H1 (cell line): ENCODE data around the gene ATE1. TPM values are rescaled to one million over a fixed set of nuclear protein-coding genes. Genes with fewer than 3 reads are reported as not detected.

ENCODE experiments used
- CTCF ChIA-PET: fragments of 300-600 bp; sonication (Branson Sonifier 250); formaldehyde crosslinking; loops from one replicate; lab custom pipeline; 2021; ENCODE audit not compliant: partially characterized antibody; lab: Charles Lee
- POLR2A ChIA-PET: fragments of 300-600 bp; sonication (Branson Sonifier 250); formaldehyde crosslinking; loops from one replicate; lab custom pipeline; 2021; ENCODE audit warnings: inconsistent platforms; ENCODE audit not compliant: partially characterized antibody; lab: Charles Lee
- DNase-seq, 2 experiments: peaks; one replicate each; pipeline versions ENCODE4 v3.0.0 to v3.0.0-alpha.2; 2010 to 2022; ENCODE audit warnings: low spot score in 2 of 2, low read depth in 1 of 2, mixed read lengths in 1 of 2
- FAIRE-seq: peaks from 2 replicates; lab custom pipeline; 2011; peaks lifted over from hg19 to GRCh38; lab: Jason Lieb, UNC
- H2AFZ ChIP-seq: 2 replicates; pipeline ENCODE4 v1.8.1; 2012; ENCODE audit warnings: low read length, inconsistent platforms
- H2AK5ac ChIP-seq: 2 replicates; pipeline ENCODE4 v1.6.1; 2013; ENCODE audit warnings: low read depth, low read length
- H2BK120ac ChIP-seq: replicated peaks from 2 replicates; pipeline ENCODE3; 2013; ENCODE audit warnings: low read depth, low read length, inconsistent platforms
- H2BK12ac ChIP-seq: 2 replicates; pipeline ENCODE4 v1.6.1; 2013; ENCODE audit warnings: low read depth, low read length
- H2BK15ac ChIP-seq: 2 replicates; pipeline ENCODE4 v1.6.1; 2013; ENCODE audit warnings: low read length
- H2BK20ac ChIP-seq: 2 replicates; pipeline ENCODE4 v1.6.1; 2013; ENCODE audit warnings: low read length
- H2BK5ac ChIP-seq: 2 replicates; pipeline ENCODE4 v1.6.1; 2013; ENCODE audit warnings: low read depth, low read length
- H3K14ac ChIP-seq: 2 replicates; pipeline ENCODE4 v1.6.1; 2013; ENCODE audit warnings: inconsistent platforms; ENCODE audit not compliant: insufficient read length
- H3K18ac ChIP-seq: 2 replicates; pipeline ENCODE4 v1.6.1; 2013; ENCODE audit warnings: low read length; ENCODE audit errors: extremely low read depth
- H3K23ac ChIP-seq: 2 replicates; pipeline ENCODE4 v1.6.1; 2013; ENCODE audit warnings: inconsistent platforms; ENCODE audit not compliant: insufficient read length
- H3K23me2 ChIP-seq: 2 replicates; pipeline ENCODE4 v1.6.1; 2013; ENCODE audit warnings: low read depth, low read length
- H3K27ac ChIP-seq: 2 replicates; pipeline ENCODE4 v1.6.1; 2011; ENCODE audit warnings: low read depth, low read length, inconsistent platforms
- H3K27me3 ChIP-seq, 4 experiments: replicated peaks in 1 of 4; 1 replicate in 1 of 4; 2 replicates in 3 of 4; pipeline versions ENCODE4 v1.6.1 to v1.8.1; 2011 to 2013; ENCODE audit warnings: low read length in 3 of 4, mild to moderate bottlenecking in 3 of 4, inconsistent platforms in 2 of 4, mixed read lengths in 2 of 4, moderate library complexity in 1 of 4; ENCODE audit not compliant: control insufficient read depth in 3 of 4, insufficient read depth in 3 of 4; ENCODE audit errors: extremely low read depth in 1 of 4
- H3K36me3 ChIP-seq, 4 experiments: 2 replicates each; pipeline versions ENCODE4 v1.6.1 to v1.8.1; 2011 to 2013; ENCODE audit warnings: mild to moderate bottlenecking in 4 of 4, low read length in 3 of 4, moderate library complexity in 2 of 4, control low read depth in 1 of 4, inconsistent platforms in 1 of 4; ENCODE audit not compliant: insufficient read depth in 4 of 4, control insufficient read depth in 2 of 4
- H3K4ac ChIP-seq: replicated peaks from 2 replicates; pipeline ENCODE3; 2013; ENCODE audit warnings: low read length, low read depth, mixed read lengths, inconsistent platforms; ENCODE audit not compliant: insufficient read length
- H3K4me1 ChIP-seq, 4 experiments: replicated peaks in 1 of 4; 1 replicate in 1 of 4; 2 replicates in 3 of 4; pipeline versions ENCODE4 v1.6.1 to v1.8.1; 2011 to 2013; ENCODE audit warnings: low read length in 3 of 4, inconsistent platforms in 2 of 4, mixed read lengths in 1 of 4; ENCODE audit not compliant: insufficient read depth in 4 of 4, control insufficient read depth in 3 of 4
- H3K4me2 ChIP-seq, 2 experiments: 2 replicates each; pipeline versions ENCODE4 v1.6.1 to v1.8.1; 2011 to 2013; ENCODE audit warnings: low read depth in 2 of 2, low read length in 2 of 2, control low read depth in 1 of 2, inconsistent platforms in 1 of 2, mild to moderate bottlenecking in 1 of 2; ENCODE audit not compliant: insufficient read depth in 1 of 2
- H3K4me3 ChIP-seq, 4 experiments: fragments of 200-600, 300-600 bp in 1 of 4; sonication (generic), shearing (Covaris generic), sonication (Bioruptor Twin) in 1 of 4; 2 replicates each; pipeline versions ENCODE4 v1.5.1 to v1.8.1; 2011 to 2016; ENCODE audit warnings: low read length in 4 of 4, low read depth in 3 of 4, control low read depth in 2 of 4, inconsistent platforms in 2 of 4, mild to moderate bottlenecking in 2 of 4, mixed read lengths in 1 of 4, moderate library complexity in 1 of 4; ENCODE audit not compliant: insufficient read depth in 2 of 4; ENCODE audit errors: extremely low read depth in 1 of 4
- H3K56ac ChIP-seq: replicated peaks from 2 replicates; pipeline ENCODE3; 2013; ENCODE audit warnings: low read depth, mild to moderate bottlenecking, mixed read lengths, low read length, inconsistent platforms; ENCODE audit not compliant: insufficient read length
- H3K79me1 ChIP-seq: 2 replicates; pipeline ENCODE4 v1.6.1; 2013; ENCODE audit warnings: low read depth, low read length, control low read depth
- H3K79me2 ChIP-seq, 2 experiments: 2 replicates each; pipeline versions ENCODE4 v1.6.1 to v1.8.1; 2012 to 2013; ENCODE audit warnings: low read length in 2 of 2, mild to moderate bottlenecking in 2 of 2, inconsistent platforms in 1 of 2; ENCODE audit not compliant: insufficient read depth in 2 of 2, control insufficient read depth in 1 of 2
- H3K9ac ChIP-seq, 4 experiments: replicated peaks in 1 of 4; 1 replicate in 1 of 4; 2 replicates in 3 of 4; pipeline versions ENCODE4 v1.6.1 to v1.8.1; 2011 to 2013; ENCODE audit warnings: low read depth in 3 of 4, low read length in 3 of 4, control low read depth in 2 of 4, mild to moderate bottlenecking in 2 of 4, moderate library complexity in 2 of 4, inconsistent platforms in 1 of 4; ENCODE audit errors: extremely low read depth in 1 of 4
- H3K9me3 ChIP-seq, 2 experiments: 2 replicates each; pipeline versions ENCODE4 v1.6.1 to v1.8.1; 2012 to 2013; ENCODE audit warnings: mild to moderate bottlenecking in 2 of 2, moderate library complexity in 2 of 2, control low read depth in 1 of 2, inconsistent platforms in 1 of 2, low read depth in 1 of 2, low read length in 1 of 2, mixed read lengths in 1 of 2; ENCODE audit not compliant: insufficient read depth in 2 of 2
- H4K20me1 ChIP-seq, 2 experiments: replicated peaks in 1 of 2; 2 replicates each; pipeline versions ENCODE3 to v1.8.1; 2011 to 2013; ENCODE audit warnings: inconsistent platforms in 2 of 2, low read length in 2 of 2, mild to moderate bottlenecking in 1 of 2; ENCODE audit not compliant: insufficient read depth in 2 of 2, control insufficient read depth in 1 of 2
- H4K5ac ChIP-seq: 2 replicates; pipeline ENCODE4 v1.6.1; 2013; ENCODE audit warnings: low read length, low read depth, mixed read lengths, inconsistent platforms; ENCODE audit not compliant: insufficient read length
- H4K8ac ChIP-seq: 2 replicates; pipeline ENCODE4 v1.8.0; 2013; ENCODE audit warnings: mild to moderate bottlenecking, moderate library complexity, low read length, inconsistent platforms; ENCODE audit not compliant: insufficient read depth; ENCODE audit errors: extremely low read depth
- H4K91ac ChIP-seq: replicated peaks from 2 replicates; pipeline ENCODE3; 2013; ENCODE audit warnings: low read length, mixed read lengths, inconsistent platforms; ENCODE audit not compliant: insufficient read length
- BACH1 ChIP-seq: IDR thresholded peaks from 2 replicates; pipeline ENCODE4 v1.6.1; 2012; ENCODE audit warnings: low read length, improper control_type of control experiment
- CBX8 ChIP-seq: fragments of 300-800, 300-1000 bp; sonication (generic); IDR thresholded peaks from 2 replicates; pipeline ENCODE4 v1.7.1; 2016; ENCODE audit warnings: low read depth, low read length, borderline replicate concordance
- CHD2 ChIP-seq: IDR thresholded peaks from 2 replicates; pipeline ENCODE4 v1.6.1; 2012; ENCODE audit warnings: low read length, improper control_type of control experiment
- CREB1 ChIP-seq: IDR thresholded peaks from 2 replicates; pipeline ENCODE4 v1.6.1; 2012; ENCODE audit warnings: inconsistent platforms
- FOSL1 ChIP-seq: IDR thresholded peaks from 2 replicates; pipeline ENCODE4 v1.6.1; 2011; ENCODE audit warnings: mild to moderate bottlenecking, low read depth, low read length, moderate library complexity; ENCODE audit not compliant: insufficient read depth
- HDAC2 ChIP-seq, 2 experiments: fragments of 300-600 bp in 1 of 2; sonication (generic) in 1 of 2; IDR thresholded peaks; 2 replicates each; pipeline ENCODE4 v1.6.1; 2011 to 2012; ENCODE audit warnings: low read depth in 2 of 2, low read length in 2 of 2, mild to moderate bottlenecking in 2 of 2, moderate library complexity in 2 of 2, borderline replicate concordance in 1 of 2, inconsistent platforms in 1 of 2
- RNF2 ChIP-seq: fragments of 200-900, 300-1000 bp; sonication (generic); IDR thresholded peaks from 2 replicates; pipeline ENCODE4 v1.7.1; 2016; ENCODE audit warnings: borderline replicate concordance, low read depth, mild to moderate bottlenecking, antibody characterized with exemption, low read length; ENCODE audit not compliant: poor library complexity, severe bottlenecking; ENCODE audit errors: missing control alignments
- SIN3A ChIP-seq, 2 experiments: IDR thresholded peaks in 1 of 2; conservative IDR thresholded peaks in 1 of 2; 2 replicates each; pipeline ENCODE4 v1.6.1; 2011 to 2012; ENCODE audit warnings: low read length in 2 of 2, improper control_type of control experiment in 1 of 2, low read depth in 1 of 2, mild to moderate bottlenecking in 1 of 2
- SP1 ChIP-seq: IDR thresholded peaks from 2 replicates; pipeline ENCODE4 v1.6.1; 2011; ENCODE audit warnings: low read depth, low read length
- SUZ12 ChIP-seq: fragments of 200-600 bp; sonication (generic); IDR thresholded peaks from 2 replicates; pipeline ENCODE4 v1.6.1; 2012; ENCODE audit warnings: mild to moderate bottlenecking, inconsistent platforms, low read length, moderate library complexity, mixed read lengths
- TBP ChIP-seq: IDR thresholded peaks from 2 replicates; pipeline ENCODE4 v1.6.1; 2011; ENCODE audit warnings: low read depth, low read length, improper control_type of control experiment
- TCF12 ChIP-seq: IDR thresholded peaks from 2 replicates; pipeline ENCODE4 v1.6.1; 2011; ENCODE audit warnings: low read depth, mild to moderate bottlenecking, low read length
- WGBS, 2 experiments: shearing (Covaris generic) in 1 of 2; methylation state at CpG; one replicate each; pipeline versions ENCODE4 v1.1.6 to v1.1.7; 2013 to 2015; ENCODE audit warnings: low lambda C conversion rate in 2 of 2, mixed read lengths in 2 of 2, inconsistent platforms in 1 of 2, low coverage in 1 of 2, missing lambda C conversion rate in 1 of 2; ENCODE audit not compliant: insufficient replicate concordance in 2 of 2, insufficient coverage in 1 of 2, insufficient read length in 1 of 2; ENCODE audit errors: extremely low coverage in 1 of 2, missing lambda C conversion rate in 1 of 2; 5-methylcytosine and 5-hydroxymethylcytosine counted together
- polyA plus RNA-seq, 7 experiments: library from polyadenylated mRNA; depleted of rRNA in 3 of 7; stranded (reverse) in 5 of 7; unstranded in 2 of 7; fragments of >200 nt in 5 of 7; fragments of 200-250 nt in 2 of 7; gene quantifications; 1 replicate in 5 of 7; 2 replicates in 1 of 7; 4 replicates in 1 of 7; pipeline versions ENCODE4 v1.2.1 to v1.2.3, GENCODE V29; 2011 to 2013; ENCODE audit warnings: missing spikeins in 2 of 7, mixed read lengths in 2 of 7
- total RNA-seq: library from RNA; stranded (reverse); fragmentation: NEBNext Ultra II Directional; extraction: Animal tissue kit (Norgen Biotek cat#: 25700); gene quantifications from 2 replicates; pipeline ENCODE4 v1.2.1, GENCODE V29; 2021

ATE1 gene
- total and polyA plus RNA-seq, 2 of the 8 experiments (the other 6 are each of a cell fraction or from before 2014, with no cell fraction given): 8.8 to 26.9 TPM

DNA sequence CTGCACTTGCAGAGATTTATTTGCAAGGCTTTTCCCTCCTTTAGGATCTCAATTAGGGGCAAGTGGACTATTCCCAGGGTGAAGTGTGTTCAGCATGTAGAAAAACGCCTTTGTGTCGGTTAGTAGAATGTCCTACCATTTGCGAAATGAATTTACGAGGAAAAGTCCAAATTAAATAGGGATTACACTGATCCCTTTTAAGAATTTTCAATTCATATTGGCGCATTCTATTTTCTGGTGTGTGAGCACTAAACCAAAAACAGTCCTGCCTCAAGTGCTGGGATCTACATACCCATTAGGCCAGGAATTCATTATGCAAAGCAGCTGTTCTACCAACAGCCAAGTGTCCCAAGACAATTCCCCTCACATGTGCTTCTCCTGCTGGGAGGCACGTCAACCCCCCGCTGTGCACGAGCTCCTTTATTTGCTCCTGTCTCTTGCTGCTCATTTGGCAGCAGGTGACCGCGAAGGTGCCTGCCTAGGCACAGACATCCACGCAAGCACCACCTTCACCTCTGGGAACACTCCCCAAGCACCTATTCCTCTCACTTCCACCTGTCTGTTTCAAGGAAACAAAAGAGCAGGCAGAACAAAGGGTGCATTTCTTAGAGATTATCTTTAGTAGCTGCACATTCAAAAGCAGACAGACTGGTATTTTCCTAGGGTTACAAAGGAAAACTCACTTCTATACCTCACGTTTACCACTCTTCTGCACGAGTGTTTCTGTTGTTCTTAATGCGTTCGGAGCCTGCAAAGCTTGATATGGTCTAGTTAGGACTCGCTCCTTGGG, 195.0 kb downstream of the ATE1 start:
- no peak overlapping the region for H2BK12ac ChIP-seq
- H3K14ac ChIP-seq: no peak overlapping the region
- H4K5ac ChIP-seq: no peak overlapping the region
- H3K4ac ChIP-seq: no peak overlapping the region
- DNase-seq (peak; percentile 59 to 75), FAIRE-seq (peak; percentile 90)
- H3K4me2 ChIP-seq: peak overlapping the region in 1 of 2 experiments; percentile 7; a peak in 2 of 4 replicates
- H2AFZ ChIP-seq: no peak overlapping the region
- POLR2A ChIA-PET: interaction anchor here (1.6 kb wide), 1 partner anchor 9 kb away, joined by 3 read pairs; no protein-coding TSS in a partner anchor
- H2BK5ac ChIP-seq: no peak overlapping the region
- H3K23me2 ChIP-seq: no peaks in the 10 kb centered on the region
- no peaks in the 10 kb centered on the region for H3K9me3 ChIP-seq
- peak overlapping the region; percentile 6 for H2BK120ac ChIP-seq
- CTCF ChIA-PET: interaction anchor here (0.6 to 3.9 kb wide), 19 partner anchors 9 to 790 kb away, joined by 3 to 18 read pairs (median 3); no protein-coding TSS in a partner anchor
- no peak overlapping the region for H4K91ac ChIP-seq
- peaks cover 7 to 23% (median 12%) of the 10 kb centered on the region in 4 experiments for H3K4me1 ChIP-seq
- WGBS, 2 experiments: 55% methylated on average over 16 of the region's 16 CpGs; no CpG with 5 or more reads in 1 of the 2 experiments
- no peaks in the 10 kb centered on the region for H3K79me1 ChIP-seq
- H3K23ac ChIP-seq: no peak overlapping the region
- H3K18ac ChIP-seq: no peak overlapping the region
- no peak overlapping the region for H3K4me3 ChIP-seq
- no peak overlapping the region for H2BK20ac ChIP-seq
- no peaks in the 10 kb centered on the region for H3K79me2 ChIP-seq
- H3K27me3 ChIP-seq: no peaks in the 10 kb centered on the region
- H4K20me1 ChIP-seq: no peaks in the 10 kb centered on the region
- H3K36me3 ChIP-seq: no peaks in the 10 kb centered on the region
- no peak overlapping the region for H4K8ac ChIP-seq
- H2AK5ac ChIP-seq: no peak overlapping the region
- H3K27ac ChIP-seq: no peak overlapping the region
- H3K56ac ChIP-seq: no peak overlapping the region
- H2BK15ac ChIP-seq: no peak overlapping the region
- H3K9ac ChIP-seq: no peak overlapping the region
- TF ChIP-seq SP1: no peak
- TF ChIP-seq RNF2: no peak
- TF ChIP-seq CBX8: no peak
- TF ChIP-seq HDAC2 (IDR thresholded peaks at IDR 0.05; ENCODE audit: borderline replicate concordance in 1 of 2, low read depth in 2 of 2, low read length in 2 of 2): no peak
- TF ChIP-seq FOSL1: no peak
- TF ChIP-seq CREB1: 0 out of 2 replicates have a peak, but pooled peaks have one; percentile 12
- TF ChIP-seq TBP: no peak
- no peak for TF ChIP-seq CHD2
- no peak for TF ChIP-seq BACH1
- no peak for TF ChIP-seq SUZ12
- TF ChIP-seq TCF12: 0 out of 2 replicates have a peak, but pooled peaks have one; percentile 59
- TF ChIP-seq SIN3A (conservative IDR thresholded peaks at IDR 0.05 in 1 of 2, IDR thresholded peaks at IDR 0.05 in 1 of 2; ENCODE audit: low read depth in 1 of 2, low read length in 2 of 2): peak in 1 of 2 experiments; percentile 57; a peak in 1 of 4 replicates
